ENCODE data around the gene SSR3. TPM values are rescaled to one million over a fixed set of nuclear protein-coding genes. Genes with fewer than 3 reads are reported as not detected.

Gene SSR3
- total RNA-seq, 1 donor from 2014 or later: 562 TPM

GRCh38 chr3:156536524-156537316, 18.2 kb downstream of the SSR3 start:
- Histone ChIP-seq H3K4me3 (ENCODE audit: insufficient read depth, low read depth, low read length) (no peak overlapping the region), H3K27ac (ENCODE audit: low read depth, low read length) (peak overlapping the region; percentile 89), H2AFZ (ENCODE audit: low read depth, low read length) (no peak overlapping the region), H3K4me1 (ENCODE audit: insufficient read depth, low read length) (peaks cover 28% of the 10 kb centered on the region), H3K9ac (ENCODE audit: low read length) (peak overlapping the region; percentile 20), H4K20me1 (ENCODE audit: insufficient read depth, low read length) (peaks cover 21% of the 10 kb centered on the region), H3K36me3 (ENCODE audit: insufficient read depth, low read length) (peaks cover 25% of the 10 kb centered on the region), H3K9me3 (ENCODE audit: insufficient read depth, low read depth, low read length) (no peaks in the 10 kb centered on the region), H3K4me2 (ENCODE audit: low read length) (no peak overlapping the region), H3K27me3 (ENCODE audit: insufficient read depth, low read length) (no peaks in the 10 kb centered on the region), H3K79me2 (ENCODE audit: insufficient read depth, low read length) (peaks cover 6% of the 10 kb centered on the region)
- Mint-ChIP-seq H3K27ac (ENCODE audit: unreplicated experiment) (peak overlapping the region; percentile 75), H3K36me3 (ENCODE audit: low read depth, unreplicated experiment) (peaks cover 8% of the 10 kb centered on the region), H3K4me1 (ENCODE audit: low read depth, unreplicated experiment) (peaks cover 62% of the 10 kb centered on the region), H3K9me3 (ENCODE audit: unreplicated experiment) (no peaks in the 10 kb centered on the region), H3K4me3 (ENCODE audit: unreplicated experiment) (no peak overlapping the region), H3K27me3 (ENCODE audit: low read depth, unreplicated experiment) (no peaks in the 10 kb centered on the region)
- FAIRE-seq (no peak), DNase-seq (ENCODE audit: low read depth) (peak; percentile 83)
- TF ChIP-seq EZH2 (IDR thresholded peaks at IDR 0.05; ENCODE audit: insufficient read depth, low read length): no peak

GRCh38 chr3:156535798-156536197, 19.1 kb downstream of the SSR3 start:
- H3K27ac Mint-ChIP-seq (ENCODE audit: unreplicated experiment): peak overlapping the region; percentile 86
- H3K4me3 Mint-ChIP-seq (ENCODE audit: unreplicated experiment): peak overlapping the region; percentile 18

GRCh38 chr3:156535162-156535627, 19.7 kb downstream of the SSR3 start:
- DNase-seq (ENCODE audit: low read depth) (peak; percentile 99), FAIRE-seq (peak; percentile 91)
- H3K36me3 ChIP-seq (ENCODE audit: insufficient read depth, low read length): peaks cover 16% of the 10 kb centered on the region
- no peak overlapping the region for H2AFZ ChIP-seq (ENCODE audit: low read depth, low read length)
- peaks cover 9% of the 10 kb centered on the region for H3K36me3 Mint-ChIP-seq (ENCODE audit: low read depth, unreplicated experiment)
- H3K27me3 ChIP-seq (ENCODE audit: insufficient read depth, low read length): no peaks in the 10 kb centered on the region
- peak overlapping the region; percentile 86 for H3K27ac Mint-ChIP-seq (ENCODE audit: unreplicated experiment)
- no peaks in the 10 kb centered on the region for H3K9me3 ChIP-seq (ENCODE audit: insufficient read depth, low read depth, low read length)
- H3K79me2 ChIP-seq (ENCODE audit: insufficient read depth, low read length): peaks cover 2% of the 10 kb centered on the region
- TF ChIP-seq CTCF (IDR thresholded peaks at IDR 0.05; ENCODE audit: insufficient read depth, low read depth, low read length) (no peak), EZH2 (IDR thresholded peaks at IDR 0.05; ENCODE audit: insufficient read depth, low read length) (no peak)
- H3K9me3 Mint-ChIP-seq (ENCODE audit: unreplicated experiment): no peaks in the 10 kb centered on the region
- no peak overlapping the region for H3K4me3 ChIP-seq (ENCODE audit: insufficient read depth, low read depth, low read length)
- H3K4me3 Mint-ChIP-seq (ENCODE audit: unreplicated experiment): peak overlapping the region; percentile 18
- no peaks in the 10 kb centered on the region for H3K27me3 Mint-ChIP-seq (ENCODE audit: low read depth, unreplicated experiment)
- H3K9ac ChIP-seq (ENCODE audit: low read length): peak overlapping the region; percentile 75
- H4K20me1 ChIP-seq (ENCODE audit: insufficient read depth, low read length): peaks cover 9% of the 10 kb centered on the region
- peaks cover 28% of the 10 kb centered on the region for H3K4me1 ChIP-seq (ENCODE audit: insufficient read depth, low read length)
- H3K4me1 Mint-ChIP-seq (ENCODE audit: low read depth, unreplicated experiment): peaks cover 62% of the 10 kb centered on the region
- peak overlapping the region; percentile 44 for H3K4me2 ChIP-seq (ENCODE audit: low read length)
- H3K27ac ChIP-seq (ENCODE audit: low read depth, low read length): peak overlapping the region; percentile 89

More at GRCh38 chr3:156535798-156536197, 19.1 kb downstream of the SSR3 start:
- peaks cover 12% of the 10 kb centered on the region for H4K20me1 ChIP-seq (ENCODE audit: insufficient read depth, low read length)
- H3K4me1 ChIP-seq (ENCODE audit: insufficient read depth, low read length): peaks cover 28% of the 10 kb centered on the region
- TF ChIP-seq CTCF (IDR thresholded peaks at IDR 0.05; ENCODE audit: insufficient read depth, low read depth, low read length): no peak
- no peak for TF ChIP-seq EZH2 (IDR thresholded peaks at IDR 0.05; ENCODE audit: insufficient read depth, low read length)
- no peaks in the 10 kb centered on the region for H3K27me3 ChIP-seq (ENCODE audit: insufficient read depth, low read length)
- Mint-ChIP-seq H3K9me3 (ENCODE audit: unreplicated experiment) (no peaks in the 10 kb centered on the region), H3K27me3 (ENCODE audit: low read depth, unreplicated experiment) (no peaks in the 10 kb centered on the region), H3K4me1 (ENCODE audit: low read depth, unreplicated experiment) (peaks cover 62% of the 10 kb centered on the region), H3K36me3 (ENCODE audit: low read depth, unreplicated experiment) (peaks cover 8% of the 10 kb centered on the region)
- no peaks in the 10 kb centered on the region for H3K9me3 ChIP-seq (ENCODE audit: insufficient read depth, low read depth, low read length)
- H3K9ac ChIP-seq (ENCODE audit: low read length): peak overlapping the region; percentile 75
- FAIRE-seq (no peak), DNase-seq (ENCODE audit: low read depth) (no peak)
- no peak overlapping the region for H2AFZ ChIP-seq (ENCODE audit: low read depth, low read length)
- peaks cover 5% of the 10 kb centered on the region for H3K79me2 ChIP-seq (ENCODE audit: insufficient read depth, low read length)
- H3K4me3 ChIP-seq (ENCODE audit: insufficient read depth, low read depth, low read length): no peak overlapping the region
- peak overlapping the region; percentile 89 for H3K27ac ChIP-seq (ENCODE audit: low read depth, low read length)
- H3K36me3 ChIP-seq (ENCODE audit: insufficient read depth, low read length): peaks cover 20% of the 10 kb centered on the region
- H3K4me2 ChIP-seq (ENCODE audit: low read length): peak overlapping the region; percentile 44

Data from astrocyte (in vitro differentiated cells and primary cell).